Loucy (cell line): Measurements from ENCODE around the gene MCTS1.
"Not testable (repeated sequence)": the region's sequence is repeated elsewhere in the genome, so short reads cannot be mapped to it uniquely, and the experiment has no call there.

ENCODE experiments used
- H2AFZ ChIP-seq: fragments of 200-600 bp; sonication (generic); 2 replicates; pipeline ENCODE4 v1.6.0; 2016; ENCODE audit warnings: antibody characterized with exemption, mild to moderate bottlenecking, low read length, moderate library complexity
- H3F3A ChIP-seq: fragments of 200-600 bp; 2 replicates; pipeline ENCODE4 v1.6.0; 2016; ENCODE audit warnings: antibody characterized with exemption, low read depth, mild to moderate bottlenecking
- H3K27me3 ChIP-seq: fragments of 200-600 bp; sonication (generic); 2 replicates; pipeline ENCODE4 v1.6.1; 2014; ENCODE audit warnings: low read length, mild to moderate bottlenecking; ENCODE audit not compliant: insufficient read depth, poor library complexity, severe bottlenecking
- H3K36me3 ChIP-seq: fragments of 200-600 bp; sonication (generic); 2 replicates; pipeline ENCODE4 v1.6.1; 2016; ENCODE audit warnings: low read length; ENCODE audit not compliant: insufficient read depth
- H3K4me1 ChIP-seq: fragments of 200-600 bp; sonication (generic); 2 replicates; pipeline ENCODE4 v1.5.1; 2014; ENCODE audit warnings: low read length, mild to moderate bottlenecking; ENCODE audit not compliant: insufficient read depth, poor library complexity, severe bottlenecking
- H3K4me2 ChIP-seq: fragments of 200-600 bp; sonication (generic); 2 replicates; pipeline ENCODE4 v1.6.0; 2014; ENCODE audit warnings: antibody characterized with exemption, low read length, low read depth, mild to moderate bottlenecking; ENCODE audit not compliant: poor library complexity, severe bottlenecking
- H3K4me3 ChIP-seq: fragments of 200-600 bp; sonication (generic); 2 replicates; pipeline ENCODE4 v1.5.1; 2014; ENCODE audit warnings: low read length, mild to moderate bottlenecking, mixed read lengths; ENCODE audit not compliant: poor library complexity, severe bottlenecking
- H3K79me2 ChIP-seq: fragments of 200-600 bp; sonication (generic); 2 replicates; pipeline ENCODE4 v1.6.1; 2014; ENCODE audit warnings: low read length; ENCODE audit not compliant: insufficient read depth
- H3K9ac ChIP-seq: fragments of 200-600 bp; sonication (generic); 2 replicates; pipeline ENCODE4 v1.6.0; 2014; ENCODE audit warnings: mild to moderate bottlenecking, low read depth, low read length, moderate library complexity; ENCODE audit not compliant: poor library complexity, severe bottlenecking
- H3K9me2 ChIP-seq: fragments of 200-600 bp; sonication (generic); replicated peaks from 2 replicates; pipeline ENCODE4 v1.6.1; 2016; ENCODE audit warnings: low read depth, low read length, mixed read lengths
- H3K9me3 ChIP-seq: fragments of 200-600 bp; sonication (generic); 2 replicates; pipeline ENCODE4 v1.6.1; 2014; ENCODE audit warnings: mild to moderate bottlenecking, antibody characterized with exemption, low read length, low read depth; ENCODE audit not compliant: insufficient read depth
- H4K20me1 ChIP-seq: fragments of 200-600 bp; sonication (generic); 2 replicates; pipeline ENCODE4 v1.6.0; 2014; ENCODE audit warnings: antibody characterized with exemption, low read length, mild to moderate bottlenecking; ENCODE audit not compliant: insufficient read depth, poor library complexity, severe bottlenecking
- EZH2phosphoT487 ChIP-seq: fragments of 200-600 bp; IDR thresholded peaks from 2 replicates; pipeline ENCODE4 v1.6.1; 2018; ENCODE audit warnings: antibody characterized with exemption, mild to moderate bottlenecking, moderate library complexity, borderline replicate concordance
- TF ChIP-seq, protein P1 (sequence below): fragments of 200-600 bp; sonication (generic); conservative IDR thresholded peaks from 2 replicates; pipeline ENCODE4 v1.5.1; 2014; ENCODE audit warnings: mild to moderate bottlenecking, antibody characterized with exemption, low read length

The MCTS1 gene

GRCh38 chrX:120568035-120568434 lies 35.9 kb upstream of the MCTS1 start:
- no peaks in the 10 kb centered on the region for H4K20me1 ChIP-seq
- H3K36me3 ChIP-seq: no peaks in the 10 kb centered on the region

GRCh38 chrX:120568609-120569008 lies 35.3 kb upstream of the MCTS1 start:
- H3K4me1 ChIP-seq: no peaks in the 10 kb centered on the region
- H4K20me1 ChIP-seq: no peaks in the 10 kb centered on the region
- H3K9ac ChIP-seq: no peak overlapping the region
- H3K79me2 ChIP-seq: no peaks in the 10 kb centered on the region
- no peaks in the 10 kb centered on the region for H3F3A ChIP-seq
- H3K4me2 ChIP-seq: no peak overlapping the region
- no peaks in the 10 kb centered on the region for H3K9me3 ChIP-seq
- H3K4me3 ChIP-seq: no peak overlapping the region
- H3K27me3 ChIP-seq: no peaks in the 10 kb centered on the region
- no peaks in the 10 kb centered on the region for H3K9me2 ChIP-seq
- H3K36me3 ChIP-seq: no peaks in the 10 kb centered on the region
- H2AFZ ChIP-seq: no peak overlapping the region
- TF ChIP-seq EZH2phosphoT487: no peak
- TF ChIP-seq, protein P1, sequence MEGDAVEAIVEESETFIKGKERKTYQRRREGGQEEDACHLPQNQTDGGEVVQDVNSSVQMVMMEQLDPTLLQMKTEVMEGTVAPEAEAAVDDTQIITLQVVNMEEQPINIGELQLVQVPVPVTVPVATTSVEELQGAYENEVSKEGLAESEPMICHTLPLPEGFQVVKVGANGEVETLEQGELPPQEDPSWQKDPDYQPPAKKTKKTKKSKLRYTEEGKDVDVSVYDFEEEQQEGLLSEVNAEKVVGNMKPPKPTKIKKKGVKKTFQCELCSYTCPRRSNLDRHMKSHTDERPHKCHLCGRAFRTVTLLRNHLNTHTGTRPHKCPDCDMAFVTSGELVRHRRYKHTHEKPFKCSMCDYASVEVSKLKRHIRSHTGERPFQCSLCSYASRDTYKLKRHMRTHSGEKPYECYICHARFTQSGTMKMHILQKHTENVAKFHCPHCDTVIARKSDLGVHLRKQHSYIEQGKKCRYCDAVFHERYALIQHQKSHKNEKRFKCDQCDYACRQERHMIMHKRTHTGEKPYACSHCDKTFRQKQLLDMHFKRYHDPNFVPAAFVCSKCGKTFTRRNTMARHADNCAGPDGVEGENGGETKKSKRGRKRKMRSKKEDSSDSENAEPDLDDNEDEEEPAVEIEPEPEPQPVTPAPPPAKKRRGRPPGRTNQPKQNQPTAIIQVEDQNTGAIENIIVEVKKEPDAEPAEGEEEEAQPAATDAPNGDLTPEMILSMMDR: no peak

More at GRCh38 chrX:120568035-120568434, 35.9 kb upstream of the MCTS1 start:
- TF ChIP-seq, protein P1: no peak
- TF ChIP-seq EZH2phosphoT487: no peak
- Histone ChIP-seq H3K9me3 (no peaks in the 10 kb centered on the region), H3K9ac (no peak overlapping the region), H2AFZ (no peak overlapping the region), H3K9me2 (no peaks in the 10 kb centered on the region), H3K4me2 (no peak overlapping the region), H3K4me1 (no peaks in the 10 kb centered on the region), H3K79me2 (no peaks in the 10 kb centered on the region), H3F3A (no peaks in the 10 kb centered on the region), H3K27me3 (no peaks in the 10 kb centered on the region), H3K4me3 (no peak overlapping the region)

- Histone ChIP-seq H3F3A (no peaks in the 10 kb centered on the region), H3K36me3 (no peaks in the 10 kb centered on the region), H3K79me2 (no peaks in the 10 kb centered on the region), H4K20me1 (no peaks in the 10 kb centered on the region), H3K4me1 (no peaks in the 10 kb centered on the region), H3K9ac (no peak overlapping the region), H3K9me3 (no peaks in the 10 kb centered on the region), H3K4me3 (no peak overlapping the region), H3K27me3 (no peaks in the 10 kb centered on the region), H3K9me2 (no peaks in the 10 kb centered on the region), H3K4me2 (no peak overlapping the region), H2AFZ (no peak overlapping the region)
- TF ChIP-seq, protein P1: no peak
- TF ChIP-seq EZH2phosphoT487: no peak
These were observed 33.8 kb upstream of the MCTS1 start for GRCh38 chrX:120570011-120570600.

- not testable (repeated sequence) for H3K27me3 ChIP-seq, H3K4me2 ChIP-seq, H3K9ac ChIP-seq, H3F3A ChIP-seq, H3K9me3 ChIP-seq, H3K4me1 ChIP-seq, H4K20me1 ChIP-seq, H3K79me2 ChIP-seq, H3K36me3 ChIP-seq, H3K4me3 ChIP-seq, H2AFZ ChIP-seq, H3K9me2 ChIP-seq
These were observed 30.1 kb upstream of the MCTS1 start for GRCh38 chrX:120573806-120574205.
